ENCODE measurements around the gene RXRA.

Gene RXRA

DNA sequence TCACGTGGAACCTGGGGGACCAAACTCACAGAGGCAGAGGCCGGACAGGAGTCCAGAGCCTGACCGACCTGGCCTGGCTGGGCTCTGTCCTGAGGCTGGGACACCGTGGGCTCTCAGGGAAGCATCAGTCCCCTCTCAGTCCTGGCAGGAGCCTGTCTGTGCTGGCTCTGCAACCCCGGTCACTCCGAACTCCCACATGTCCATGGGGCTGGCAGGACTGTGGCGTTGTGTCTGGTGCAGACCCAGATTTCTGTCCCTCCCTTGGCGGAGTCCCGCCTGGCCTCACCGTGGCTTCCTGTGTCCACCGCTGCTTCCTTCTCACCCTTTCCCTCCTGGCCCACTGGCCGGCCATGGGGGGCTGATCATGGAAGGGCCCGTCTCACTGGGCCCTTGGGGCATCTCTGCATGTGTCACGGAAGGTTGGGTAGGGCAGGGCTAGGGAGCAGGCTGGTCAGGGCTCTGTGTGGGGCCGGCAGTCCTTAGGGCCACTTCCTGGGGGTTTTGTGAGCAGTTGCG lies 68.8 kb downstream of the RXRA start:
- Histone ChIP-seq H3K36me3 (ENCODE audit: control insufficient read depth in 2 of 2, insufficient read depth in 1 of 2, low read length in 2 of 2) (no peaks in the 10 kb centered on the region), H3K4me1 (ENCODE audit: control insufficient read depth, insufficient read depth, low read length) (no peaks in the 10 kb centered on the region), H3K27ac (ENCODE audit: extremely low read depth, low read depth, low read length) (no peak overlapping the region), H3K9me3 (ENCODE audit: control insufficient read depth, insufficient read depth, low read depth, low read length) (no peaks in the 10 kb centered on the region), H3K4me3 (ENCODE audit: low read depth, low read length) (no peak overlapping the region)
- no peak for TF ChIP-seq ZNF404 (tag by site-specific recombination; IDR thresholded peaks at IDR 0.05)
- TF ChIP-seq ZNF518A (tag by site-specific recombination; conservative IDR thresholded peaks at IDR 0.05; ENCODE audit: low read depth) = no peak
- no peak for TF ChIP-seq WT1 (tag by site-specific recombination; IDR thresholded peaks at IDR 0.05)
- TF ChIP-seq SP3 (tag by site-specific recombination; IDR thresholded peaks at IDR 0.05) = no peak
- no peak for TF ChIP-seq ZBTB1 (tag by site-specific recombination; IDR thresholded peaks at IDR 0.05)
- TF ChIP-seq ZIC2 (tag by site-specific recombination; IDR thresholded peaks at IDR 0.05) = no peak
- TF ChIP-seq ZNF132 (tag by site-specific recombination; IDR thresholded peaks at IDR 0.05; ENCODE audit: borderline replicate concordance) = no peak
- TF ChIP-seq ZNF248 (tag by site-specific recombination; IDR thresholded peaks at IDR 0.05) = no peak
- TF ChIP-seq, protein P1, sequence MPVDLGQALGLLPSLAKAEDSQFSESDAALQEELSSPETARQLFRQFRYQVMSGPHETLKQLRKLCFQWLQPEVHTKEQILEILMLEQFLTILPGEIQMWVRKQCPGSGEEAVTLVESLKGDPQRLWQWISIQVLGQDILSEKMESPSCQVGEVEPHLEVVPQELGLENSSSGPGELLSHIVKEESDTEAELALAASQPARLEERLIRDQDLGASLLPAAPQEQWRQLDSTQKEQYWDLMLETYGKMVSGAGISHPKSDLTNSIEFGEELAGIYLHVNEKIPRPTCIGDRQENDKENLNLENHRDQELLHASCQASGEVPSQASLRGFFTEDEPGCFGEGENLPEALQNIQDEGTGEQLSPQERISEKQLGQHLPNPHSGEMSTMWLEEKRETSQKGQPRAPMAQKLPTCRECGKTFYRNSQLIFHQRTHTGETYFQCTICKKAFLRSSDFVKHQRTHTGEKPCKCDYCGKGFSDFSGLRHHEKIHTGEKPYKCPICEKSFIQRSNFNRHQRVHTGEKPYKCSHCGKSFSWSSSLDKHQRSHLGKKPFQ (tag by site-specific recombination; IDR thresholded peaks at IDR 0.05) = no peak
- no peak for TF ChIP-seq ELK4 (IDR thresholded peaks at IDR 0.05; ENCODE audit: borderline replicate concordance, low read depth, low read length)
- no peak for TF ChIP-seq PRDM6 (tag by site-specific recombination; IDR thresholded peaks at IDR 0.05)
- no peak for TF ChIP-seq ZNF629 (tag by site-specific recombination; IDR thresholded peaks at IDR 0.05)
- TF ChIP-seq, protein P2, sequence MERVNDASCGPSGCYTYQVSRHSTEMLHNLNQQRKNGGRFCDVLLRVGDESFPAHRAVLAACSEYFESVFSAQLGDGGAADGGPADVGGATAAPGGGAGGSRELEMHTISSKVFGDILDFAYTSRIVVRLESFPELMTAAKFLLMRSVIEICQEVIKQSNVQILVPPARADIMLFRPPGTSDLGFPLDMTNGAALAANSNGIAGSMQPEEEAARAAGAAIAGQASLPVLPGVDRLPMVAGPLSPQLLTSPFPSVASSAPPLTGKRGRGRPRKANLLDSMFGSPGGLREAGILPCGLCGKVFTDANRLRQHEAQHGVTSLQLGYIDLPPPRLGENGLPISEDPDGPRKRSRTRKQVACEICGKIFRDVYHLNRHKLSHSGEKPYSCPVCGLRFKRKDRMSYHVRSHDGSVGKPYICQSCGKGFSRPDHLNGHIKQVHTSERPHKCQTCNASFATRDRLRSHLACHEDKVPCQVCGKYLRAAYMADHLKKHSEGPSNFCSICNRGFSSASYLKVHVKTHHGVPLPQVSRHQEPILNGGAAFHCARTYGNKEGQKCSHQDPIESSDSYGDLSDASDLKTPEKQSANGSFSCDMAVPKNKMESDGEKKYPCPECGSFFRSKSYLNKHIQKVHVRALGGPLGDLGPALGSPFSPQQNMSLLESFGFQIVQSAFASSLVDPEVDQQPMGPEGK (tag by site-specific recombination; IDR thresholded peaks at IDR 0.05) = no peak
- TF ChIP-seq, protein P3, sequence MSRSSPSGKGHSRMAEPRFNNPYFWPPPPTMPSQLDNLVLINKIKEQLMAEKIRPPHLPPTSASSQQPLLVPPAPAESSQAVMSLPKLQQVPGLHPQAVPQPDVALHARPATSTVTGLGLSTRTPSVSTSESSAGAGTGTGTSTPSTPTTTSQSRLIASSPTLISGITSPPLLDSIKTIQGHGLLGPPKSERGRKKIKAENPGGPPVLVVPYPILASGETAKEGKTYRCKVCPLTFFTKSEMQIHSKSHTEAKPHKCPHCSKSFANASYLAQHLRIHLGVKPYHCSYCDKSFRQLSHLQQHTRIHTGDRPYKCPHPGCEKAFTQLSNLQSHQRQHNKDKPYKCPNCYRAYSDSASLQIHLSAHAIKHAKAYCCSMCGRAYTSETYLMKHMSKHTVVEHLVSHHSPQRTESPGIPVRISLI (tag by site-specific recombination; IDR thresholded peaks at IDR 0.05) = no peak
- ChIA-PET POLR2A (no interaction called here), CTCF (no interaction called here)

Measured in HEK293 (cell line).